Hepatic stellate cell (primary cell): ENCODE data around the gene GNAI1.

Source experiments
- DNase-seq: peaks from one replicate; pipeline ENCODE4 v3.0.0; 2011; ENCODE audit warnings: low spot score

GNAI1 gene

DNA sequence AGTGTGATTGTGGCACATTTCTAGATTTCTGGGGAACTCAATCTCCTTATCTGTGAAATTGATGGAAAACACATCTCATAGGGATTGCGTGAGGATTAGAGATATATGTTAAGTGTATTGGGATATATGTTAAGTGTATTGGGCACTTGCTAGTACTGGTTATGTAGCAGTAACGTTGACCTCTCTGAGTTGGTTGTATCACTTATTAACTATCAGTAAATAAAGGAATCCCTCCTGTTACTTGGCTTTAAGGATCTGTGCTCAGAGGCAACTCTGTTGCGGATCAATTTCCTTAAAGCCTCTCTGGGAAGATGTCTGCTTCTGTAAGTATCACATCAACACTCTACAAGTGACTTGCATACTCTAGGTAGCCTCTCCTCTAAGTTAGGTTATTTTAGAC is 25.2 kb downstream of the GNAI1 start:
- DNase-seq = no peak

DNA sequence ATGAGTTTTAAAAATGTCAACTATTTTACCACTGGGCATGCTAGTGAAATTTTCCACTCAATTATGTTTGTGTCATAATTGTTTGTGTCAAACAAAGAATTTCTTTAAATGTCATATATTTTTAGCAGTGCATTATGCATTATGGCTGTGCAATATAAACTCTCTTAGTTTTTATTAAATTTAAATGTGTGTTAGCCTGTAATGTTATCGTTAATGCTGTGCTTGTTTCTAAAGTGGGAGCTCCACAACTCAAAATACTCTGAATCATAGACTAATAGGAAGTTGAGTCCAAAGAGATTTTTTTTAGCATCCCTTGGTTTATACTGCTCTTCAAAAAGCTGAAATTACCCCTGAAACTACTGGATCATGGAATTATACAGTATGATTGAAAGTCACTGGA is 26.8 kb downstream of the GNAI1 start:
- no peak for DNase-seq

DNA sequence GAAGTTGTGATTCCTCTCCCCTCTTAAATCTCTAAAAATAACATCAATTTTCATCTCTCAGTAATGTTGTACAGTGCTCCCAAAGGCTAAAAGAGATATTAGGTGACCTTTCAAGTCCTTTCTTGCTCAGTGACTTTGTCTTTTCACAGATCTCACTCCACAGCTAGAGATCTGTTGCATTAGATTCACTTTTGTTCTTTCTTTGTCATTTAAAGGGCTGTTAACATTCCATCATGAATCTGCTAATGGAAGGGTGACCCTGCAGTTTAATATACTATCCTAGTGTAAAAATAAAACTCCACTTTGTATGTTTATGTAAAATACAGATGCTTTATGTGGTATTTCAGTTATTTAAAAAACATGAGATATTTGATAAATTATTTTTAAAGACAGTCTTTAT is 30.5 kb downstream of the GNAI1 start:
- DNase-seq = no peak

DNA sequence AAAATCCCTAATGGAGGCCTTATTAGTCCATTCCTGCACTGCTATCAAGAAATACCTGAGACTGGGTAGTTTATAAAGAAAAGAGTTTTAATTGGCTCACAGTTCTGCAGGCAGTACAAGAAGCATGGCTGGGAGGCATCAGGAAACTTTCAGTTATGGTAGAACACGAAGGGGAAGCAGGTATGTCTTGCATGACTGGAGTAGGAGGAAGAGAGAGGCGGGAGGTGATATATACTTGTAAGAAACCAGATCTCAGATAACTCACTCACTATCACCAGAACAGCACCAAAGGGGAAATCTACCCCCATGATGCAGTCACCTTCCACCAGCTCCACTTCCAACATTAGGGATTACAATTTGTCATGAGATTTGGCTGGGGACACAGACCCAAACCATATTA is 35.8 kb downstream of the GNAI1 start:
- DNase-seq = no peak

DNA sequence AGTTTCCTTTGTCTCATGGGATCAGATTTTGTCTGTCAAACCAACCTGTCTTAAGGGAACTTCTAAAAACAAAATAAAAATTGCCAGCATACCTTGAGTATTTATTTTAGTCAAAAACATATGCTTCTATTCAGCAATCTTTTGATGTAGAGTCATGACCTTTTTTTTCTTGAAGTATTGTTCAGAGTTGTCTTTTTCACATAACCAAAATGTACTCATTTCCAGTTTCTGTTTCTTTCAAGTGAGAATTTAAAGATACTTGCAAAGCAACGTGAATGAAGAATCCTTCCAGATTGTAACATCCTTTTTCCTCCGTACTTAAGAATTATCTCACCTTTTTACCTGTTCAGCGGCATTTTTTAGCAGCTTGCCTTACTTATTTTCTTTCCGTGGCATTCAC is 37.8 kb downstream of the GNAI1 start:
- DNase-seq = no peak

DNA sequence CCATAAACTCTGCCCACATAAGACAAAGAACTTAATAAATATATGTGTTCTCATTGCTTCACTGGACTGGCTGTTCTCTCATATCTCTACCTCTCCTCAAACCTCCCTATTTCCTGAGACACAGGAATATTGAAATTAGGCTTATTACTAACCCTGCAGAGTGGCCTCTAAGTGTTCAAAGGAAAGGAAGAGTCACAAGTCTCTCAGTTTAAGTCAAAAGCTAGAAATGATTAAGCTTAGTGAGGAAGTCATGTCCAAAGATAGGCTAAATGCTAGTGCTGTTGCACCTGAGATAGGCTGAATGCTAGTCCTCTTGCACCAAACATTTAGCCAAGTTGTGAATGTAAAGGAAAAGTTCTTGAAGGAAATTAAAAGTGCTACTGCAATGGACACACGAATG is 41.1 kb downstream of the GNAI1 start:
- no peak for DNase-seq

DNA sequence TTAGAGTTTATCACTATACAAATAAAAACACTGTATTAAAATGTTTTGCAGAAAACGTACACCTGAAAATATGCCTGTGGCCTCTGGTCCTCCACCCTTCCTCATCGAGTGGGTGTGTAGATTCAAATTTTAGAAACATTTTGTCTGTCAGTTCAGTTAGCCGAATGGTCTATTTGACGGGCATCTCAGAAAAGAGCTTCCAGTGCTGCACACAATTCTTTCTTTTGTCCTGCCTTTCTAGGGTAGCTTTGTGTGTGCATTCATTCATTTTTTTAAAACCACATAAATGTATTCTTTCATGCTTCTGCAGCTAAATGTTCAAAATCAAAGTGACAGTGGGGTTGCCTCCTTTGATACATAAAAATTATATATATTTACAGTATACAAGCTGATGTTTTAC is 46.8 kb downstream of the GNAI1 start:
- no peak for DNase-seq

DNA sequence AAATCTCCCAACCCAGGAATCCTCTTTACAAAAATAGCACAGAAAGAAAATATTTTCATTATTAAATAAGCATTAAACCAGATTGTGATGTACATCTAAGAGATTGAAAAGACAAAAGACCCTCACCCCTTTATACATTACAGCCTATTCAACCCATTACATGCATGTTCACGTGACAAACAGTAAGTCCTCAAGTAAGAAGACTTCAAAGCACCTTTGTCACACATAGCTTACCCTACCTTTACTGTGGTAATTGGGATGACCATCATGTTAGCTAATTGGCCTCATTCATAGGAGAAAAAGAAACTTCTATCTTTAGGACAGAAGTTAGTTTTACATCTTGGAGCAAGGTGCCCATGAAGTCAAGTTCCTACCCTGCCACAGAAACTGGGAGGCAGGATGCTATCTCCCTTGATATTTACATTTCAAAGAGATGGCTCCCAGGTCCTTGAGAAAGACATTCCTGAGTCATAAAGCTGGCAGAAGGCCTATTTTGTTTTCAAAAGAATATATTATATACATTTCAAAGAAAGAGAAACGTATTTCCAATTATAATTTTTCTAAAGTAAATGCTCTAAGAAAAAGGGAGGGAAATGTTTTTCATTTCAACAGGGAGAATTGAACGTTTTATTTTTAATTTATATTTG is 48.1 kb downstream of the GNAI1 start:
- DNase-seq = no peak

DNA sequence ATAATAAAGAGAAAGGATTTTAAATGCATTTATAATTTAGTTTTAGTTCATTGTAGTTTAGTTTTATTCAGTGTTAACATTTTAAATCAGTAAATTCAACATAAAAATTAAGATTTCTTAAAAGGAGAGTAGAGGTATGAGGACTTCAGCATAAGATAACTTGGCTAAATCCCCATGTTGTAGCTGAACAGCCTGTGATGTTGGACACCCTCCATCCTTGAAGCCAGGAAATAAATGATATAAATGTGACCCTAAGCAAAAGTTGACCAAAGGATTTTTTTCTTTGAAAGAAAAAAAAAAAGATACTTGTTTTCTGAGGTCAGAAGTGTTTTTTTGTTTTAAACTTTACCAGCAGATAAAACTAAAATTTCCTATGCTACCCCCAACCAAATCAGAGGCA is 48.7 kb downstream of the GNAI1 start:
- no peak for DNase-seq

DNA sequence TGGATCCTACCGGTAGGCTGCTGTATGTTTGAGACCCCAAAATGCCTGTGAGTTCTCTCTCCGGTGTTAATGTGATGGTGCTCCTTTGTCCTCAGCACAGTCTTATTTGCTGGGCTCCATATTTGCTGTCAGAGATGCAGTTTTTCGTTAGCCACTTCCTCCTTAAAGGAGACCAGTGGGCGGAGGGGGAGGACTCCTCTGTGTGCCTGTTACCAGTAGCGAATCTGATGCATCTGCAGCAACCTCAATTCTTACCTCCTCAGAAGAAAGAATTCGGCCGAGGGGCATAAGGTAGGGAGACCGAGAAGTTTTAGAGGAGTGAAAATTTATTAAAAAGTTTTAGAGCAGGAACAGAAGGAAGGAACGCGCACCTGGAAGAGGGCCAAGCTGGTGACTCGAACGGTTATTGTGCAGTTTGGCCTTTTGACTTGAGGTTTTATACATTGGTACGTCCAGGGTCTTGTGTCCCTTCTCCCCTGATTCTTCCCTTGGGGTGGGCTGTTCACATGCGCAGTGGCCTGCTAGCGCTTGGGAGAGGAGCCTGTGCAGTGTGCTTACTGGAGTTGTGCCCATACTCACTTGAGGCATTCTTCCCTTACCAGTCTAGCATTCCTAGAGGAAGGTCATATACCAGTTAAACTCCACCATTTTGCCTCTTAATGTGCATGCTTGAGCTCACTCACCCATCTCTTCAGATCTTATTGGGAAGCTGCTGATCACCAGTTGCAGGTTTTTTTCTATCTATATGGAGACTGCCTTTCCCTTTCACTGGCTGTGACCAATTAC is 49.5 kb downstream of the GNAI1 start:
- no peak for DNase-seq

DNA sequence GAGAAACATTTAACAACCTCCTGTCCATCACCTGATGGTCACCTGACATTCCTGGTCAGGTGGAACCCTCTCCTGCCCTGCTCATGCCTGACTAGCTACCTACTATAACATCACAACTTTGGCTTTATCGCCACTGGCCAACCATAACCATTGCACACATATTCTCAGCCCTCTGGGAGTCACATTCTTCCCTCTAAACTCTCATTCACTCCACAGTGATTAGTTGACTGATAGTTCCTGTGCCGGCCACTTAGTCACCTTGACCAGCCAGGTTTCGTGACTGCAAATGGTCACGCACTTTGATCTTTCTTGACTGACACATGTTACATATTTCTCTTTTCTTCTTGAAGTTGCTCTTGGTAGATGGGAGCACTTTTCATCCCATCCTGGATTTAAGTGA is 50.1 kb downstream of the GNAI1 start:
- no peak for DNase-seq

DNA sequence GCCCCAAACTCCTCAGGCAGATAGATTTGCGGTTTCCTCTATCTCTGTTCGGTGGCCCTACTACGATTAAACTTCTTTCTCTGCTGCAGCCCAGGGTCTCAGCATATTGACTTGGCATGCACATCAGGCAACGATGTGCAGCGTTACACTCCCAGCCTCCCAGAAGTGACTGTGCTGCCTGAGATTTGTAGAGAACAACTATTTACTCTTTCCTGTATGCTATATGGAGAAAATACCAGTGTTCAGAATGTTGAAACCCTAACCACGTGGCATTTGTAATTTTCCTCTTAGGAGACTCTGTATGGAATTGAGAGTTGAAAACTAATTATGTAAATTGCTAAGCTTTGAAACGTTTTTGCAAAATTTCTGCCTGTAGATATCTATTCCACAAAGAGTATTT is 50.9 kb downstream of the GNAI1 start:
- DNase-seq = no peak

DNA sequence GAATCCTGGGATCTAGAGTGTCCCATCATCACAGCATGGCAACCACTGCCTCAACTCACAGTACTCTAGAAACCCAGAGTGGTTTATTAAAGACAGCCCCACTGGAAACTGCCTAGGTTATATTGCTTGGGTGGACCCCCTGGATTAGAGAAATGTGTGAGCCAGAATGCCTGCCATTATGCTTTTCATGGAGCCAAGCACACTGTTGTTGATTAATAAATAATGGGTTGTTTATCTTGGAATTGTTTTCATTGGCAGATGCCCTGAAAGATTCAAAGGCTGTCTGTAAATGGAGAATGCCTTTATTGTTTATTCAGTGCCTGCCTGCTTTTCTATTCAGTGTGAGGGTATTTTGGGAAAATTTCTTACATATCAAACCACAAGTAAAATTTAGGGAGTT is 52.1 kb downstream of the GNAI1 start:
- no peak for DNase-seq

DNA sequence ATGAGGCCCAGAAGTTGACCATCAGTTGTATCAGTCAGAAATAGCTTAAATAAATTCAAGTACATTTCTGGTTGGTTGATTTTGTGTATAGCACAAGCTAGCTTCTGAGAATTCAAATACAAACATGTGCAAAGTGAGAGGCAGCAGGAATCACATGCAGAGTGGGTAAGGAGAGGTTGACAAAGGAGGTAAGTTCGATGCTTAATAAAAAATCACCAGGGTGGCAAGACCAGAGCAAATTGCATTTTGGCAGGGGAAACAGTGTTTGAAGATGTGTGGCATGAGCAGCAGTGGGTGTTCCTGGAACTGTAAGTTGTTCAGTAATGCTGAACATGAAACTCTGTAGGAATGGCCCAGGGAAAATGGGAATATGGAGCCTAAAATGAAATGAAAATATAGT is 52.6 kb downstream of the GNAI1 start:
- DNase-seq = no peak

DNA sequence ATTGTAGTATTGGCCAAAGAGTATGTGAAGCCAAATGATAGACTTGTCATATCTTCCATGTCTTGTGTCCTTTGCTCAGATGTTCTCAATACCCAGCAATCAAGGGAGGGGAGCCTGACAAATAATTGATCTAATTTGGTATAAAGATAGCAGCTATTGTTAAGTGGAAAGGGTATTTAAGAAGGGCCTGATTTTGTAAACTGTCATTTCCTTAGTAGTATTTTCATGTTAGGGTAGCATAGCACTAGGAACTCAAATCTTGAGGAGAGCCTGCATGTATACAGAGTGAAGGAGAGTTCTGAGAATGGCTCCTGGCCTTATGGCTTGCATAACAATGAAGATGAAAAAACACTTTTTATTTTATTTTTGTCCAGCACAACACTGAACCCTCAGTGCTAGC is 53.1 kb downstream of the GNAI1 start:
- no peak for DNase-seq

DNA sequence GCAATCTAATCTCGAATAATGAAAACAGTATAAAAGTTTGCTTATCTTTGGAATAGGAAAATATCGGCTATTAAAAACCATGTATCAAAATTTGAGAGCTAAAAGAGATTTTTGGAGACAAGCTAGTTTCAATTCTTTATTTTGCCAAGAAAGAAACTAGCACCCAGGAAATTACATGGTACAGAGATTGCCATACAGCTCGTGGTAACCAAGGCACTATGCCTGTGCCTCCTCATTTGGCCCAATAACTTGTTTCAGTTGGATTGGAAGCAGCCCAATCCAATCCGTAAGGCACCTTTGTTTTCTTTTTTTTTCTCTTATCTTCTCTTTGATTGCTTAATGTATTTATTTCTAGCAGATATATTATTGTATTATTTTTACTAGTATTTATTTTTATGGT is 55.0 kb downstream of the GNAI1 start:
- DNase-seq = no peak

DNA sequence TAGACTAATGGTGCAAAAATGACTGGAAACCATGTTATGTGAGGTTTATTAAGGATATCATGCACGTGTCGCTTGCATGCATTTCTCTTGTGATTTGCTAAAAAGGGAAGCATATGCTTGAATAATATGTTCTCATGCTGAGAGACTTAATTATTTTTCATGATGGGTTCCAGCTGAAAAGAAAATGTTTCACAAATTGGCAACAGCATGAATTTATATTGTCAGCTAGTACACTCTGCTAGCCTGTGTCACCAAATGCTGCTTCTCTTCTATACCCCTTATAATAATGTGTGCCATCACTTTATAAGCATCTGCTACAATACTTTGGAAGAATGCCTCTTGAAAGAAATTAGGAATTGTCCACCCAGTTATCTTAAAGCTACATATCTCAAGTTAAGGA is 63.0 kb downstream of the GNAI1 start:
- DNase-seq = no peak

DNA sequence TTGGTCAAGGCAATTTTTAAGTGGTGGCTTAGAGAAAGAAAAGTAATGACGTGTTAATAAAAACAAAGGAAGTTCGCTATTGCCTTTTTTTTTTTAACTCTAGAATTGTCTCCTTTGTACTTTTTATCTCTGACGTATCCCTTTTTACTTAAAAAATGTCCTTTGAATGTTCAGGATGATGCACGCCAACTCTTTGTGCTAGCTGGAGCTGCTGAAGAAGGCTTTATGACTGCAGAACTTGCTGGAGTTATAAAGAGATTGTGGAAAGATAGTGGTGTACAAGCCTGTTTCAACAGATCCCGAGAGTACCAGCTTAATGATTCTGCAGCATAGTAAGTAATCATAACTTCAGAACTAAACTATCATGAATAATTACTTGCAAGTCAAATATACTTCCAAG is 64.4 kb downstream of the GNAI1 start:
- no peak for DNase-seq

DNA sequence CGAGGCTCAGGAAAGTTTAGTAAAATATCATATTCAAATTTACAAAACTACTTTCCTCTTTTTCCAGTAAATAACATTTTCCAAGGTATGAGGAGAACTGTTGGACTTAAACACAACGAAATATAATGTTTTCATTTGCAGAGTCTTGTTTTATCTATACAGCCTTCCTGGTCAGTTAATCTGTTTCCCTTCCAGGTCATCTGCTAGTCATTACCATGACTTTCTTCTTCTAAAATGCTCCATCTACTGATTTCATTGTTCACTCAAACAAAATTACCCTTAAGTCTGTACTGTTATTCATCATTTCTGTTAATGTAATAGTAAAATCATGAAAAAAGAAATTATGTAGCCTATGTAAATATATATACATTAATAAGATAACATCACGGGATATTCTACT is 69.8 kb downstream of the GNAI1 start:
- DNase-seq = no peak

DNA sequence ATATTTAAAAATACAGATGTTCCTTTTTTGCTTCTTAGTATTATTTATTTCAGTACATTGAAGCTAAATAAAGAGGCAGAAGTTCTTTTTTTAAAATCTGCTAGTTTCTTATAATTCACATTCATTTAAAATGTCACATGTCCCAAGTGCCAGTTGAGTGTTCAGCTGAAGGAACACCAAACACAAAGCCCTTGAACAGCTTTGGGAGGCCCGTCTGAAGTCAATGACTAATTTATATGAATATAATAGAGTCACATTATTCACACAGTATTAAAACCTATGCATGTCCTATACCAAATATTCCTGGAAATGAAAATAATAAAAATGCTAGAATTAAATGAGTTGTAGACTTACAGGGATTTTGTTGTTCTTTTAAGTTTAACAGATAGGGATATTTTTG is 70.3 kb downstream of the GNAI1 start:
- no peak for DNase-seq

DNA sequence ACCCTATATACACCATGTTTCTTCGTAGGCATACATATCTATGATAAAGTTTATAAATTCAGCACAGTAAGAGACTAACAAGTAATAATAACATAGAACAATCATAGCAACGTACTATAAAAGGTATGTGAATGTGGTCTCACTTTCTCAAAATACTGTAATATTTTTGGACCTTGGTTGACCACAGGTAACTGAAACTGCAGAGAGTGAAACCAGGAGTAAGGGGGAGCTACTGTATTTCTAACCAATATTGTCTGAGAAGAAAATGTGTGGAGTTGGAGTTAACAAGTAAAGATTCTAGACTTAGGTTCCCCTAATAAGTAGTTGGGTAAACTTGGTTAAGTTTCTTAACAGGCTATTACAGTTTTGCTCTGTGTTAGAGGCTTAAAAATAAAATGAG is 72.1 kb downstream of the GNAI1 start:
- no peak for DNase-seq

DNA sequence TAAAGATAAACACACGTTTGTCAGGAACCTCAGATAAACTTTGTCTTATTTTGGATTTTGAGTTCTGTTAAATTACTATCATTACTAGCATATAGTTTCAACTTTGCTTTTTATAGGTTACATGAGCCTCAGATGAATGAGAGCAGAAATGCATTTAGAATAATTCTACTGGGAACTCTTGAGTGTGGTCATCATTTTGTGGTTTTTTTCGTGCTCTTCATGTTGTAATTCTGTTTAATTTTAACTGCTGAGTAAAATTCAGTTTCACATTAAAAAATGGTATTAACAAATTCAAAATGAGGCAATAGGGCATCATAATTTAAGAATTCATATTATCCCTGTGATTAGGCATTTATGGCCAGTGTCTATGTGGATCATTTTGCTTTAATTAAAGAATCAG is 72.9 kb downstream of the GNAI1 start:
- DNase-seq = no peak

DNA sequence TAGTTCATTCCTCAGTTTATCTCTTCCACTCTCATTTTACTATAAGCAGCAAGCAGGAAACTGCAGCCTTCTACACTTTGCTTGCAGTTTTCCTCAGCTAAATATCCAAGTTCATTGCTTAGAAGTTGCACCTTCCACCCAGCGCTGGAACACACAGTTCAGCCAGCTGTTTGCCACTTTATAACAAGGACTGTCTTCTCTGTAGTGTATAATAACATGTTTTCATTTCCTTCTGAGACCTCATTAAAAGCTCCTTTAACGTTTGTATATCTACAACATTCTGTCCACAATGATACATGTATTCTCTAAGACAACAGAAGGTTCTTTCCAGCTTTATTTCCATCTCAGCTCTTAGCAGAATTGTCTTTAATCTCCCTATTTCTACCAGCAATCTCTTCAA is 74.1 kb downstream of the GNAI1 start:
- DNase-seq = no peak

DNA sequence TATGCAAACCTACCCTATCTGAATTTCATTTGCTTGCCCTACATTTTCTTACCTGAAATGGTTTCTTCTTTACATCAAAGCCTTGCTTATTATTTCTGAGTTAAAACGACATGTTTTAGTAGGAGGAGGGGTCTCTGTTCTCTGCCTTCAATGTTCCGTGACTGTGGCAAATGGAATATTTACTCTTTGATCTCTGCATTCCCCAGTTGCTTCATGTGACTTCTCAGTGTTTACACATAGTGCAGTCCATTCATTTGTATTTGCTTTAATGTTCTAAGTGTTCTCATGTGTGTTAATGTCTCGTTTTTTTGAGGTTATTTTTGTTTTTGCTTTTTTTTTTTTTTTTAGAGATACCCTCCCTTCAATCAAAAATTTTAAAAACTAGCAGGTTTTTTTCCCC is 75.8 kb downstream of the GNAI1 start:
- DNase-seq = no peak
